ENCODE measurements around the gene SMAD6.

The SMAD6 gene

DNA sequence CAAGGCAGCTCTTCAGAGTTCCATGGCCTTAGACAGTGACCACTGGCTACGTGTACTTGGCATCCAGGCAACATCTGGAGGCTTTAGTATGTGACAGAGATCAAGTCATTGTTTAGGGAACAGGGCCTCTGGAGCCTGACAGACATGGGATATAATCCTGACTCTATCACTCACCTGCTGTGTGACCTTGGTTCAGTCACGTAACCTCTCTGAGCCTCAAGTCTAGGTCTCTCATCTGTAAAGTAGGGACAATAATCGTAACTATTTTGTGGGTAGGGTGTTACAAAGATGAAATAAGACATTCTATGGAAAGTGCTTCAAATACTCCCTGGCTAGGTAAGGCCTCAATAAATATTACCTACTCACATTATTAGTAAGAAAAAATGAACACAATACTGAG lies 114.2 kb downstream of the SMAD6 start:
- H3K9me3 ChIP-seq (ENCODE audit: severe bottlenecking): no peaks in the 10 kb centered on the region
- DNase-seq: no peak
- H3K27me3 ChIP-seq (ENCODE audit: insufficient read depth, low read depth, severe bottlenecking): no peaks in the 10 kb centered on the region
- H3K4me3 ChIP-seq (ENCODE audit: low read depth, low read length): no peak overlapping the region
- no peaks in the 10 kb centered on the region for H3K36me3 ChIP-seq
- H3K27ac ChIP-seq: no peak overlapping the region
- TF ChIP-seq, protein P1, sequence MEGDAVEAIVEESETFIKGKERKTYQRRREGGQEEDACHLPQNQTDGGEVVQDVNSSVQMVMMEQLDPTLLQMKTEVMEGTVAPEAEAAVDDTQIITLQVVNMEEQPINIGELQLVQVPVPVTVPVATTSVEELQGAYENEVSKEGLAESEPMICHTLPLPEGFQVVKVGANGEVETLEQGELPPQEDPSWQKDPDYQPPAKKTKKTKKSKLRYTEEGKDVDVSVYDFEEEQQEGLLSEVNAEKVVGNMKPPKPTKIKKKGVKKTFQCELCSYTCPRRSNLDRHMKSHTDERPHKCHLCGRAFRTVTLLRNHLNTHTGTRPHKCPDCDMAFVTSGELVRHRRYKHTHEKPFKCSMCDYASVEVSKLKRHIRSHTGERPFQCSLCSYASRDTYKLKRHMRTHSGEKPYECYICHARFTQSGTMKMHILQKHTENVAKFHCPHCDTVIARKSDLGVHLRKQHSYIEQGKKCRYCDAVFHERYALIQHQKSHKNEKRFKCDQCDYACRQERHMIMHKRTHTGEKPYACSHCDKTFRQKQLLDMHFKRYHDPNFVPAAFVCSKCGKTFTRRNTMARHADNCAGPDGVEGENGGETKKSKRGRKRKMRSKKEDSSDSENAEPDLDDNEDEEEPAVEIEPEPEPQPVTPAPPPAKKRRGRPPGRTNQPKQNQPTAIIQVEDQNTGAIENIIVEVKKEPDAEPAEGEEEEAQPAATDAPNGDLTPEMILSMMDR (IDR thresholded peaks at IDR 0.05; ENCODE audit: low read depth, low read length): no peak

DNA sequence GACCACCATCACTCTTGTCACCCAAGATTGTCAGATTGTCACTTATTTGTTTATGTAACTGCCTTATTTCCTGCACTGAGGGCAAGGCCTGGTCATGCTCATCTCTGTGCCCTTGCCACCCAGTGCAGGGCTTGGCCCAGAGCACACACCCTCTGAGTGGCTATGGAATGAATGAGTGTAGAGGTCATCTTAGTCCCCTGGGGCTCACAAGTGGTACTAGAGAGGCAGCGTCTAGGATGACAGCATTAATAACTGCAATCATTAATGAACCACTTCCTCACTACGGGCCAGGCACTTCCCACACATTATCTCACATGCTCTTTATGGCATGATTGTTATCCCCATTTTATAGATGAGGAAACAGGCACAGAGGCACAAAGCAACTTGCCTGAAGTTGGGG lies 117.0 kb downstream of the SMAD6 start:
- Histone ChIP-seq H3K9me3 (ENCODE audit: severe bottlenecking) (no peaks in the 10 kb centered on the region), H3K27me3 (ENCODE audit: insufficient read depth, low read depth, severe bottlenecking) (no peaks in the 10 kb centered on the region), H3K36me3 (no peaks in the 10 kb centered on the region), H3K27ac (no peak overlapping the region), H3K4me3 (ENCODE audit: low read depth, low read length) (no peak overlapping the region)
- TF ChIP-seq, protein P1 (IDR thresholded peaks at IDR 0.05; ENCODE audit: low read depth, low read length): no peak
- no peak for DNase-seq

DNA sequence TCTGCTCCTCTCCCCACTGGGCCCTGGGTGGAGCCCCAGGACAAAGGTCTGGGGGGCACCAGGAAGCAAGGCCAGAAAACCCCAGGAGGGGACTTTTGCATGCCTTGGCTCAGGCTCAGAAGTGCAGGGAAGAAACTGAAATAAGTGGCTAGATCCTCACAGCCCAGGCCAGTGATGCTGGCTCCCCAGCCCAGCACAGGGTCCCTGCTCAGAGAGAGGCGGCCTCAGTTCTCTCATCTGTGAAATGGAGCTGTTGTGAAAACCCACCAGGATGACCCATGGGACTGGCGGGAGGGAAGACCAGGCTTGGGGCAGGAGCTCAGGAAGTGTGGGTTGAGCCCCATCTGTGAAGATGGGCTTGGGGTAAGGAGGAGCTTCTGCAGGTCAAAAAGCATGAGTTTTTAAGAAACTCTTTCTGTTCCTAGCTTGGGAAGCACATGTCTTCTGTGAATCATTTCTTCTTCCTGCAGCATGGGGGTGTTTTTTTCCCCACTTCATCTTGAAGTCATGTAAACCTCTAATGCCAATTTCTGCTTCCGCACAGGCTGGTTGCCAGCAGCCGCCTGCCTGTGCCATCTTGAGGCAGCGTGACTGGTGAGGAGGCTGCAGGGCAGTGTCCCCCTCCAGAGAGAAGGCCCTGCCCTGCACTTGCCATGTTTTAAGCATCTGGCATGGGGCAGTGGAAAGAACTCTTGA lies 118.6 kb downstream of the SMAD6 start:
- no peaks in the 10 kb centered on the region for H3K9me3 ChIP-seq (ENCODE audit: severe bottlenecking)
- H3K36me3 ChIP-seq: no peaks in the 10 kb centered on the region
- no peak for DNase-seq
- H3K27me3 ChIP-seq (ENCODE audit: insufficient read depth, low read depth, severe bottlenecking): no peaks in the 10 kb centered on the region
- TF ChIP-seq, protein P1 (IDR thresholded peaks at IDR 0.05; ENCODE audit: low read depth, low read length): no peak
- no peak overlapping the region for H3K27ac ChIP-seq
- no peak overlapping the region for H3K4me3 ChIP-seq (ENCODE audit: low read depth, low read length)

DNA sequence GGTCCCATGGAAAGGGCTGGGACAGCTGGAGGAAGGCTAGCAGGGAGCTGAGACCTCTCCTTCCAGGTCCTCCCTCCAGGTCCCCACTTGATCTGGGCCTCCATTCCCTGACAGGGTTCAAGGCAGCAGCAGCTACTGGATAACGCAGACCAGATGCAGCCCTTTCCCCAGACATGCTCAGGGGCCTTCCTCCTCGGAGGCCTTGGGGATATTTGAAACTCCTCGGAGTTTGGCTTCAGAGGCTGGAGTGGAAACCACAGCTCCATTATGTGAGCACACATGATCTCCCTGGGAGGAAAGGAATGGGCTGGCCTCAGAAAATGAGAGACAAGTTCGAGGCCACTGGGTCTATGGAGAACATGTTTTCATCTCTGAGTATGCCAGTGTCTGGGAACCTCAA lies 119.3 kb downstream of the SMAD6 start:
- DNase-seq: no peak
- no peak overlapping the region for H3K27ac ChIP-seq
- H3K9me3 ChIP-seq (ENCODE audit: severe bottlenecking): no peaks in the 10 kb centered on the region
- H3K4me3 ChIP-seq (ENCODE audit: low read depth, low read length): no peak overlapping the region
- no peaks in the 10 kb centered on the region for H3K36me3 ChIP-seq
- no peaks in the 10 kb centered on the region for H3K27me3 ChIP-seq (ENCODE audit: insufficient read depth, low read depth, severe bottlenecking)
- TF ChIP-seq, protein P1 (IDR thresholded peaks at IDR 0.05; ENCODE audit: low read depth, low read length): no peak

DNA sequence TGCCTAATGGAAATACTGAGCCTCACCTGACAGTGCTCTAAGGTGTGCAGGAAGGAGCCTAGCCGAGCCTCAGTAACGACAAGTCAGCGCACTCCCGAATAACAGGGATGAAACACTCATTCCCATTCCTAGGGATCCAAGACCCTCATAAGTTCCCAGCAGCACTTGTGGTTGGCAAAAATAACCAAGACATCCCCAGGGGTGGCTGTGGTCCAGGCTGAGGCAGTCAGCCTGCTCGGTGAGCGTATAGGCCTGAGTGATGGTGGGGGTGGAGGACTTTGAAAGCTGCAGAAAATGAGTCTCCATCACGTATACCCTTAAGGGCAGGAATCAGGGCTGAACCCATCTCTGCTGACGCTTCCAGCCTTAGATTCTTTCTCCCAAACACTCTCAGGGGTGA lies 120.1 kb downstream of the SMAD6 start:
- Histone ChIP-seq H3K36me3 (no peaks in the 10 kb centered on the region), H3K4me3 (ENCODE audit: low read depth, low read length) (no peak overlapping the region), H3K27me3 (ENCODE audit: insufficient read depth, low read depth, severe bottlenecking) (no peaks in the 10 kb centered on the region), H3K9me3 (ENCODE audit: severe bottlenecking) (no peaks in the 10 kb centered on the region), H3K27ac (no peak overlapping the region)
- TF ChIP-seq, protein P1 (IDR thresholded peaks at IDR 0.05; ENCODE audit: low read depth, low read length): no peak
- DNase-seq: no peak

DNA sequence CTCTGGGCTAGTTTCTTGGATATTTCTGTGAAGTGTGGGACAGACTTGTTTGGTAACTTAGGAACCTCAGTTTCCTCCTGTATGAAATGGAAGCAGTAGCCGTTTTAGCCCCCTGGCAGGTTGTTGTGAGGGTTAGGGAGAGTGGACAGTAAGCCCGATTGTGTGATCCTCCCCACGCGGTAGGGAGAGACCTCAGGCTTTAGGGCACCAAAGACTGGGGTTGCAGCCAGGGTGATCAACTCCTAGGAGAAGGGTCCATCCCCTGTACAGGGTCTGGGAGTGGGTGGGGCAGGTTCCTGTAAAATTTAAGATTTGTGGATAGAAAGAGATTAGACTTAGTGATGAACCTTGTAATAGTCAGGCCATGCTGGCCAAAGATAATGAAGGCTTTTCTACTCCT lies 120.5 kb downstream of the SMAD6 start:
- Histone ChIP-seq H3K4me3 (ENCODE audit: low read depth, low read length) (no peak overlapping the region), H3K27me3 (ENCODE audit: insufficient read depth, low read depth, severe bottlenecking) (no peaks in the 10 kb centered on the region), H3K9me3 (ENCODE audit: severe bottlenecking) (no peaks in the 10 kb centered on the region), H3K36me3 (no peaks in the 10 kb centered on the region), H3K27ac (no peak overlapping the region)
- DNase-seq: no peak
- TF ChIP-seq, protein P1 (IDR thresholded peaks at IDR 0.05; ENCODE audit: low read depth, low read length): no peak
